ENCODE measurements around the gene AMMECR1L. TPM values are rescaled to one million over a fixed set of nuclear protein-coding genes. Genes with fewer than 3 reads are reported as not detected.

The AMMECR1L gene
- total and polyA plus RNA-seq, 4 donors: 1.5 to 8.0 (median 6.1) TPM

- H3K27me3 ChIP-seq (ENCODE audit: control insufficient read depth in 4 of 4, insufficient read depth in 4 of 4, low read length in 3 of 4): no peaks in the 10 kb centered on the region
- H3K36me3 ChIP-seq (ENCODE audit: control insufficient read depth in 4 of 4, insufficient read depth in 3 of 4, low read depth in 1 of 4, low read length in 3 of 4): peaks cover 9 to 20% (median 19%) of the 10 kb centered on the region in 4 donors
- TF ChIP-seq HNF4A (conservative IDR thresholded peaks at IDR 0.05) (no peak), REST (IDR thresholded peaks at IDR 0.05) (no peak), NR2F2 (IDR thresholded peaks at IDR 0.05) (no peak), FOXA1 (IDR thresholded peaks at IDR 0.05) (no peak), RXRA (IDR thresholded peaks at IDR 0.05) (no peak), HNF4G (IDR thresholded peaks at IDR 0.05) (no peak), GABPA (IDR thresholded peaks at IDR 0.05 in 1 of 2, conservative IDR thresholded peaks at IDR 0.05 in 1 of 2) (no peak), CTCF (IDR thresholded peaks at IDR 0.05; ENCODE audit: low read depth, low read length, missing input control) (no peak), MAX (IDR thresholded peaks at IDR 0.05) (no peak), EGR1 (IDR thresholded peaks at IDR 0.05; ENCODE audit: low read depth in 2 of 2) (no peak), TAF1 (conservative IDR thresholded peaks at IDR 0.05) (no peak), ZBTB33 (IDR thresholded peaks at IDR 0.05) (no peak), JUND (IDR thresholded peaks at IDR 0.05) (no peak), SP1 (IDR thresholded peaks at IDR 0.05) (no peak), FOXA2 (IDR thresholded peaks at IDR 0.05) (no peak), ATF3 (IDR thresholded peaks at IDR 0.05) (no peak), RAD21 (IDR thresholded peaks at IDR 0.05) (no peak)
- DNase-seq (ENCODE audit: low spot score): no peak
- no peaks in the 10 kb centered on the region for H3K4me1 ChIP-seq (ENCODE audit: control insufficient read depth in 4 of 4, insufficient read depth in 4 of 4, low read length in 3 of 4)
- no peak overlapping the region for H3K9ac ChIP-seq (ENCODE audit: low read depth in 1 of 2, low read length in 2 of 2)
- H3K4me3 ChIP-seq (ENCODE audit: low read depth in 1 of 3, low read length in 3 of 3): no peak overlapping the region
- no peak overlapping the region for H3K27ac ChIP-seq (ENCODE audit: low read depth in 1 of 2, low read length in 2 of 2)
- H3K9me3 ChIP-seq (ENCODE audit: control insufficient read depth in 4 of 4, low read length in 3 of 4): no peaks in the 10 kb centered on the region
- 97% methylated on average over 6 of the region's 6 CpGs for WGBS
These were observed 42.1 kb downstream of the AMMECR1L start for GRCh38 chr2:127843677-127844076.

All from liver (tissue), 9 donors.